Breast epithelium (tissue), 3 donors: ENCODE data around the gene PTPRG.

ENCODE experiments used
- CTCF ChIP-seq, 3 donors: fragments of 450-650 bp; IDR thresholded peaks; one replicate each; pipeline ENCODE4 v1.5.1; 2016 to 2017; ENCODE audit warnings: antibody characterized with exemption in 3 of 3, mild to moderate bottlenecking in 3 of 3, moderate library complexity in 3 of 3
- POLR2A ChIP-seq: fragments of 450-650 bp; IDR thresholded peaks from one replicate; pipeline ENCODE4 v1.6.1; 2016; ENCODE audit warnings: antibody characterized with exemption, mild to moderate bottlenecking, moderate library complexity
- POLR2AphosphoS5 ChIP-seq, 3 donors: sonication (generic); formaldehyde crosslinking; IDR thresholded peaks; one replicate each; pipeline ENCODE4 v1.6.1; 2017; ENCODE audit warnings: antibody characterized with exemption in 3 of 3

GRCh38 chr3:61572879-61573278, 11.5 kb downstream of the PTPRG start:
- TF ChIP-seq POLR2AphosphoS5 (IDR thresholded peaks at IDR 0.05), result no peak
- TF ChIP-seq CTCF (IDR thresholded peaks at IDR 0.05), result no peak
- no peak for TF ChIP-seq POLR2A
